NCI-H1436 (cell line): ENCODE results near the gene DPYSL4.
A peak's percentile ranks its signal among the peaks of the same experiment; 100 is the strongest.
"Not testable (repeated sequence)": the region's sequence is repeated elsewhere in the genome, so short reads cannot be mapped to it uniquely, and the experiment has no call there.

Source experiments
- DNase-seq: peaks from one replicate; lab custom pipeline; 2025; lab: John Stamatoyannopoulos, UW

The DPYSL4 gene

DNA sequence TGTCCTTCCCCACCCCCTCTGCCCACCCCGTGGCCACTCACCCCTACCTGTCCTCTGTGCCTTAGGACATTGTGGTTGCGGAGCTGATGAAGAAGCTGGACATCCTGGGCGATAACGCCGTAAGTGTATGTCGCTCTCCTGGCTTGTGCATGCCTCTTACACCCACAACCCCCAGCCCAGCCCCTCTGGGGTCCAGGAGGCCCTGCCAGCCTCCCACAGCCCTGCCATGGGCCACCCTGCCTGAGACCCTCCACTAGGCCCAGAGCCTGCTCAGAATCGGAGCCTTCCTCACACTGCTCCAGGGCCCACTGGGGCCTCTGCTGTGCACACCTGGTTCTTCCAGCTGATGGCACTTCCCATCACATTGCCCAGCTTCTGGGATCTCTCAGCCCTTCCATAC is 36.8 kb upstream of the DPYSL4 start:
- DNase-seq = no peak

DNA sequence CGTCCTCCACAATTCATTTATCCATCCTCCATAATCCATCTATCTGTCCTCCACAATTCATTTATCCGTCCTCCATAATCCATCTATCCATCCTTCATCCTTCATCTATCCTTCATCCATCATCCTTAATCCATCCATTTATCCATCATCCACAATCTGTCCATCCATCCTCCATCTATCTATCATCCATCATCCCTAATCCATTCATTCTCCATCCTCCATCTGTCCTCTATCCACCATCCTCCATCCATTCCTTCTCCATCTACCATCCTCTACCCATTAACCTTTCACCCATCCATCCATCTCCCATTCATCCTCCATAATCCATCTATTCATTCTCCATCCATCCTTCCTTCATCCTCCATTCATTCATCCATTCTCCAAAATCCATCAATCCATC is 36.0 kb upstream of the DPYSL4 start:
- DNase-seq = no peak

DNA sequence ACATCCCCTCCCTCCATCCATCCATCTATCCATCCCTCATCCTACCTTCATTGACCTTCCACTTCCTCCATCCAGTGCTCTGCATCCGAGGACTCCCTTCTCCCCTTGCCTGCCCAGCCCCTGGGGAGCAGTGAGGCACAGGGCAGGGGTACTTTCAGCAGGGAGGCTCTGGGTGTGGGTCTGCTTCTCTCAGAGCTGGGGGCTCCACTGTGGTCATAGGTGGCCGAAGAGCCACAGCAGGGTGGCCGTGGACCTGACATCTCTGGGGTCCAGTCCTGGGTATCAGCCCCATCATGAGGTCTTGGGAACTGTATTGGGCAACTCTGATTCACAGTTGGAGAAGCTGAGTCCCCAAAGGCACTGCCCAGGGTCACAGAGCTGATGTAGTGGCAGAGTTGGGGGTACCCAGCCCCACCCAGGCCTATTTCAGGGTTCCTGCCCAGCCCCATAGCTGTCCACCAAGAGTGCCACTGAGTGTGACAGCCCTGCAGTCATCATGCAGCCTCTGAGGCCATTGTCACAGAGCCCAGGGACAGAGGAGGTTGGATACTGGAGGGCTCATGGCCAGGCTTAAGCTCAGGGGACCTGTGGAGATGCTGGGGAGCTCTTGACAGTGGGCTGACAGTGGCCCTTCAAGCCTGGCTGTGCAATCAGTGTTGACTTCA is 35.3 kb upstream of the DPYSL4 start:
- no peak for DNase-seq

DNA sequence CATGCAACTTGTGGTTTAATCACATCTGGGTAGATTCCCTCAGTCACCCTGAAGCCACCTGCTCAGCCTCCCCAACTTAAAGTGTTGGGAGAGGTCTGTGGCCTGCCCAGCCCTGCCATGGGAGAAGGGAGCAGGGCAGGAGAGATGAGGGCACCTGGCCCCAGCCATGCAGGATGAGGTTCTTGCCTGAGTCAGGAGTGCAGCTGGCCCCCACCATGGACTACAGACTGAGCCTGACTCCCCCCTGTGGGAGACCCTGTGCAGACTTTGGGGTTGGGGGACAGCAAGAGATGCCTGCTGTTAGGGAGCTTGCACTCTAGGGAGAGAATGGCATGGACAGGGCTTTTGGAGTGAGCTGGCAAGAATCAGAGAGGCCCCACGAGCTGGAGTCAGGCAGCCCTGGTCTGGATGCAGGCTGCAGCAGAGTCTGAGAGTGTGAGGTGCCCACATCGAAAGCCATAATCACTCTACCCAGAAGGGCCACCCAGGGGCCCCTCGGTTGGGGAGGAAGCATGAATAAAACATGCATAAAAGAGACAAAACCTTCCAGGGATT is 34.7 kb upstream of the DPYSL4 start:
- no peak for DNase-seq

DNA sequence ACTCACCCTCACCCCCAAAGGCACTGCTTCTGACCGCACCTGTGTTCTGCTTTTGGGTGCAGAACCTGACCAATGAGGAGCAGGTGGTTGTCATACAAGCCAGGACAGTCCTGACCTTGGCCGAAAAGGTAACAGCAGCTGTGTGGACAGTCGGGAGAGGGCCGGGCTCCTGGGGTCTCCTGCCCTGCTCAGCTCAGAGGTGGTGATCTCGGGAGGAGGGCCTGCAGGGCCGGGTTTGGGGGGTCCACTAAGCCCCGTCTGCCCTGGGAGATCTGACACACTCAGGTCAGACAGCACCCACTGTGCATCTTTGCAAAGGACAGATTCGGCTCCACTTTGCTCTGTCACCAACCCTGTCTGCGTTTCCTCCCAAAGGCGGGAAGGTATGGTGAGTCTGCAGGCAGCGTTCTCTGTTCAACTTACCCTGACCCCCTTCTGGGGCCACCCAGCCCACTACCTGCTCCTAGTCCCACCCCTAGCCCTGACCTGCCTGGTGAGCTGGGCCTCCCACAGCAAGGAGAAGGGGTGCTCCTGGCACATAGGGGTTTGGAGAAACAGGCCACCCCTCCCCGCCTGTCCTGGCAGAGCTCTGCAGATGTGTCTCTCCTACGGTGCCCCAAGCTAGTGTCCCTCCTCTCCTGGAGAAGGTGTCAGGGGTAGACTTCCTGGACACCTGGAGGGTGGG is 33.7 kb upstream of the DPYSL4 start:
- no peak for DNase-seq

DNA sequence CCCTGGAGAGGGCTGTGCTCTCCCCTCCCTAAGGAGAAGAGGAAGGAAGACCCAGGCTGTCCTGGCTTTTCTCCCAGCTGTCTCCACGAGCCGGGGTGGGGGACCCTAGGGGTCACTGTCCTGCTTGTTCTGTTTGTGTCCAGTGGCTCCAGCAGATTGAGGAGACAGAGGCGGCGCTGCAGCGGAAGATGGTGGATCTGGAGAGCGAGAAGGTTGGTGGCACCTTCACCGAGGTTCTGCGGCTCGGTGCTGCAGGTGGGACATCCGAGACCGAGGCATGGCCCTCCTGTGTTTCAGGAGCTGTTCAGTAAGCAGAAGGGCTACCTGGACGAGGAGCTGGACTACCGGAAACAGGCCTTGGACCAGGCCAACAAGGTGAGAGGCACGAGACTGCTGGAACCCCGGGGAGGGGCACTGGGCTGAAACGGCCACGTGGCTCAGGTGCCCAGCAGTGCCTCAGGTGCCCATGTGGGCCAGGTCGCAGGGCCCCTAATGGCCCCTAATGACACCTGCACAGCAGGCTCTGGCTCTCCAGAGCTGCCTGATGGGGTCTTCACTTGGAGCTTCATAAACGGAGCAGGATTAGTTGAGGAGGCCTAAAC is 33.0 kb upstream of the DPYSL4 start:
- DNase-seq = no peak

DNA sequence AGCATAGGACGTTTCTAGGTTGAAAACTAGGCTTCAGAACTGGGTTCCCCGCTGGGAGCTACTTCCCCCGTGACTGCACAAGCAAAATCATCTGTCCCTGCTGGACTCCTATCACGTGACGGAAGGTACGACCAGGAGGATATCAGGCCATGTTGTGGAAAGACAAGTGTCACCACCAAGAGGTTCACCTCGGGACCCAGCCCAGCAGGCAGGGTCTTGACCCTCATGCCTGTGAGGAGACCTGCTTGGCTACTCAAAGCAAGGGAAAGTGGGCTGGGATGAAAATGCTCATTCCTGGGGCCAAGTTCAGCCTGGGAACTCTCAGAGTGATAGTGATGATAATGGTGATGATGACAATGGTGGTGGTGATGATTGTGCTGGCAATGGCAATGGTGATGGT is 32.3 kb upstream of the DPYSL4 start:
- no peak for DNase-seq

DNA sequence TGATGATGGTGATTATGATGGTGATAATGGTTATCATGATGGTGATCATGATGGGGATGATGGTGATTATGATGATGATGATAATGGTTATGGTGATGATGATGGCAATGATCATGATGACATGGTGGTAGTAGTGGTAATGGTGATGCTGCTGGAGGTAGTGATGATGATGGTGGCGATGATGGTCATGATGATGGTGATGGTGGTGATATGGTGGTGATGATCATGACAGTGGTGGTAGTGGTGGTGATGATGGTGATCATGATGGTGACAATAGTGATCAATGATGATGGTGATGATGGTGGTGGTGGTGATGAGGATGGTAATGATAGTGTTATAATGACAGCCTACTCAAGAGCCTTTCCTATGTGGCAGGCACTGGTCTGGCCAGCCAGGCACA is 31.8 kb upstream of the DPYSL4 start:
- DNase-seq = no peak

DNA sequence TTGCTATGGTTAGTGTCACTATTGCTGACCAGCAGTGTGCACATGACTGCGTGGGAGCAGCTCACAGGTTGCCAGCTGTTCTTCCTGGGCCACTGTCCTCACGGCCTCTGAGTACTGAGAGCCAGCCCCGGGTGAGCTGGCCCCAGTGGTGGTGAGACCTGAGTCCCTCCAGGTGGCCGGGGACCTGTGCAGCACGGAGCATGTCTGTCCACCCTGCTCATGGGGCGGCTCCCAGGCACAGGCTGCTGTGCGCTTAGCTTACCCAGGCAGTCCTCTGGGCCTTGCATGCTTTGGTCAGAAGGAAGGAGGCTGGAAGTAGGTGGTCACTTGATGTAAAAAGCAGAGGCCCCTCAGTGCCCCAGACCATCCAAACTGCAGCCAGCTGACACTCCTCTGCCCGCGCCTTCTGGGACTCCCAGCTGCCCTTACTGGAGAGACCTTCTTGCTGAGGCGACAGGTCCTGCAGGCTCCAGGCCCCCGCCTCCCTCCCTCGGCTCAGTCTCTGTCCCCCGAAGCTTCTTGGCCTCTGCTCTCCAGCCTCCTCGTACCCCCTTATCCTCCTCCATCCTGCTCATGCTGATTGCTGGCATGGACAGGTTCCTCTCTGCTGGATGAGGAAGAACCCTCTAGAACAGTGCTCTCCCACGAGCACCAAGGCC is 30.9 kb upstream of the DPYSL4 start:
- DNase-seq = no peak

DNA sequence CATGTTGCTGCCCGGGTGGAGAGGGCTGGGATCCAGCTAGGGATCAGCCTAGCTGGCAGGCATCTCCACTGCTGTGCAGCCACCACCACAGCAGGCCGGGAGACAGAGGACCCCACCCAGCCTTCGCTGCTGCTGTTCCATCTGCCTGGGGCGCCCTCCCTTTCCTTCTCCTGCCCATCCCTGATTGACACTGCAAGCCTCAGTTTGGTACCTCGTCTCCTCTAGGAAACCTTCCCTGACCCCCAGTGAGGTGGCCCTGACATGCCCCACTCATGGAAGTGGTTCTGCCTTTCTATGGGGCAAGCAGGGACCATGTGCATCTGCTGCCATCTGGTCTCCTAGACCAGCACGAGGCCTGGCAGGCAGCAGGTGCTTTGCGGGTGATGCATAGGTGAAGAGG is 30.4 kb upstream of the DPYSL4 start:
- no peak for DNase-seq

DNA sequence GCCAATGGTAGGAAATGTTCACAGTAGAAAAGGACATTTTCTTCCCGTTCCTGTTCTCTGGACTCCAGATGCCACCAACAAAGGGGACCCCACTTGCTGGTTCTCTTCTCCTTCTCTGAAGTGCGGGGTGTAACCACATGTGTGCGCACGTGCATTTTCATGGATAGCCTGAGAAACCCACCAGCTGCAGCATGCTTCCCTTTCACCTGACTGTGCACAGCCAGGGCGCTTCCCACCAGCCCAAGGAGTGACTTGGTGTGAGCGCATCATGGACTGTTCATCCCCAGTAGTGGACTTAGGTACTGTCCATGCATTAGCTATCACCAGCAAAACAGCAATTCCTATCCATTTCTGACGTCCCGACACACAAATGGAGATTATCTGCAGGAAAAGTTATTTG is 29.6 kb upstream of the DPYSL4 start:
- DNase-seq = no peak

DNA sequence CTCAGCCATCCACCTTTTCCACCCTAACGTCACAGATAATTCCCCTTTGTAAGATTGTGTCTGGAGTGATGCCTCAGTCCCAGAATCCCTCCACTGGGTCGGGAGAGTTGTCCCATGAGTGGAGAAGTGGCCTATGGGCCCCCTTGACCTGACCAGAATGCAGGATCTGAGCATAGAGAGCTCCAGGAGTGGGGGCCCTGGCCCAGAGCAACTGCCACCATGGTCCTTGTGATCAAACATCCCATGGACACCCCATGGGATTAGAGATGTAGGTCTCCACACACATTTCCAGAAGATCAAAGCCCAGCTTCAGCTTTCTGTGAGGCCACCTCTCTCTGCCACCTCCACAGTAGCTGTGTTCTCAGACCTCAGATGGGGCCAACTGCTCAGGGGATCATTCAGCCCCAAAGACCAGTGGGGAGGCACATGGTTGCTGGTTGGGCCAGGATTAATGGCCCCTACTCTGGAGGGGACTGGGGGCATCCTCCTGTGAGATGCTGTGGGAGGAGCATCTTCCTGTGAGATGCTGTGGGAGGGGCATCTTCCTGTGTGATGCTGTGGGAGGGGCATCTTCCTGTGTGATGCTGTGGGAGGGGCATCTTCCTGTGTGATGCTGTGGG is 28.5 kb upstream of the DPYSL4 start:
- DNase-seq = peak; percentile 70

DNA sequence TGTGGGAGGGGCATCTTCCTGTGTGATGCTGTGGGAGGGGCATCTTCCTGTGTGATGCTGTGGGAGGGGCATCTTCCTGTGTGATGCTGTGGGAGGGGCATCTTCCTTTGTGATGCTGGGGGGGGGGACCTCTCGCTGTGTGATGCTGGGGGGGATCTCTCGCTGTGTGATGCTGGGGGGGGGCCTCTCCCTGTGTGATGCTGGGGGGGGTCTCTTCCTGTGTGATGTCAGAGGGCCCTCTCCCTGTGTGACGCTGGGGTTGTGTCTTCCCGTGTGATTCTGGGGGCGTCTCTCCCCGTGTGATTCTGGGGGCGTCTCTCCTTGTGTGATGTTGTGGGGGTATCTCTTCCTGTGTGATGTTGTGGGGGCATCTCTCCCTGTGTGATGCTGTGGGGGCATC is 27.9 kb upstream of the DPYSL4 start:
- peak; percentile 72 for DNase-seq

DNA sequence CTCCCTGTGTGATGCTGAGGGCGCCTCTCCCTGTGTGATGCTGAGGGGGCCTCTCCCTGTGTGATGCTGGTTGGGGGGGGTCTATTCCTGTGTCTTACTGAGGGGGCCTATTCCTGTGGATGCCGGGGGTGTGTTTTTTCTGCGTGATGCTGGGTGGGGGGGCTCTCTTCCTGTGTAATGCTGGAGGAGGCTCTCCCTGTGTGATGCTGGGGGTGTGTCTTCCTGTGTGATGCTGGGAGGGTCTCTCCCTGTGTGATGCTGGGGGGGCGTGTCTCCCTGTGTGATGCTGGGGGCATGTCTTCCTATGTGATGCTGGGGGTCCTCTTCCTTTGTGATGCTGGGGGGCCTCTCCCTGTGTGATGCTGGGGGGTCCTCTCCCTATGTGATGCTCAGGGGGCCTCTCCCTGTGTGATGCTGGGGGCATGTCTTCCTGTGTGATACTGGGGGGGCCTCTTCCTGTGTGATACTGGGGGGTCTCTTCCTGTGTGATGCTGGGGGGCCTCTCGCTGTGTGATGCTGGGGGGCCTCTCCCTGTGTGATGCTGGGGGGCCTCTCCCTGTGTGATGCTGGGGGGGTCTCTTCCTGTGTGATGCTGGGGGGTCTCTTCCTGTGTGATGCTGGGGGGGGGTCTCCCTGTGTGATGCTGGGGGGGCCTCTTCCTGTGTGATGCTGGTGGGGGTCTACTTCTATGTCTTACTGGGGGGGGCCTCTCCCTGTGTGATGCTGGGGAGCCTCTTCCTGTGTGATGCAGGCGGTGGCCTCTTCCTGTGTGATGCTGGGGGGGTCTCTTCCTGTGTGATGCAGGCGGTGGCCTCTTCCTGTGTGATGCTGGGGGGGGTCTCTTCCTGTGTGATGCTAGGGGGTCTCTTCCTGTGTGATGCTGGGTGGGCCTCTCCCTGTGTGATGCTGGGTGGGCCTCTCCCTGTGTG is 27.2 kb upstream of the DPYSL4 start:
- DNase-seq = peak; percentile 88

DNA sequence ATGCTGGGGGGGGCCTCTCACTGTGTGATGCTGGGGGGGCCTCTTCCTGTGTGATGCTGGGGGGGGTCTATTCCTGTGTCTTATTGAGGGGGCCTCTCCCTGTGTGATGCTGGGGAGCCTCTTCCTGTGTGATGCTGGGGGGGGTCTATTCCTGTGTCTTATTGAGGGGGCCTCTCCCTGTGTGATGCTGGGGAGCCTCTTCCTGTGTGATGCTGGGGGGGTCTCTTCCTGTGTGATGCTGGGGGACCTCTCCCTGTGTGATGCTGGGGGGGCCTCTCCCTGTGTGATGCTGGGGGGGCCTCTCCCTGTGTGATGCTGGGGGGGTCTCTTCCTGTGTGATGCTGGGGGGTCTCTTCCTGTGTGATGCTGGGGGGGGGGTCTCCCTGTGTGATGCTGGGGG is 26.5 kb upstream of the DPYSL4 start:
- DNase-seq = not testable (repeated sequence)

DNA sequence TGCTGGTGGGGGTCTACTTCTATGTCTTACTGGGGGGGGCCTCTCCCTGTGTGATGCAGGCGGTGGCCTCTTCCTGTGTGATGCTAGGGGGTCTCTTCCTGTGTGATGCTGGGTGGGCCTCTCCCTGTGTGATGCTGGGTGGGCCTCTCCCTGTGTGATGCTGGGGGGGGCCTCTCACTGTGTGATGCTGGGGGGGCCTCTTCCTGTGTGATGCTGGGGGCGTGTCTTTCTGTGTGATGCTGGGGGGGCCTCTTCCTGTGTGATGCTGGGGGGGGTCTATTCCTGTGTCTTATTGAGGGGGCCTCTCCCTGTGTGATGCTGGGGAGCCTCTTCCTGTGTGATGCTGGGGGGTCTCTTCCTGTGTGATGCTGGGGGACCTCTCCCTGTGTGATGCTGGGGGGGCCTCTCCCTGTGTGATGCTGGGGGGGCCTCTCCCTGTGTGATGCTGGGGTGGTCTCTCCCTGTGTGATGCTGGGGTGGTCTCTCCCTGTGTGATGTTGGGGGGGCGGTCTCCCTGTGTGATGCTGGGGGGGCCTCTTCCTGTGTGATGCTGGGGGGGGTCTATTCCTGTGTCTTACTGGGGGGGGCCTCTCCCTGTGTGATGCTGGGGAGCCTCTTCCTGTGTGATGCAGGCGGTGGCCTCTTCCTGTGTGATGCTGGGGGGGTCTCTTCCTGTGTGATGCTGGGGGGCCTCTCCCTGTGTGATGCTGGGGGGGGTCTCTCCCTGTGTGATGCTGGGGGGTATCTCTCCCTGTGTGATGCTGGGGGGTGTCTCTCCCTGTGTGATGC is 25.7 kb upstream of the DPYSL4 start:
- DNase-seq = not testable (repeated sequence)

DNA sequence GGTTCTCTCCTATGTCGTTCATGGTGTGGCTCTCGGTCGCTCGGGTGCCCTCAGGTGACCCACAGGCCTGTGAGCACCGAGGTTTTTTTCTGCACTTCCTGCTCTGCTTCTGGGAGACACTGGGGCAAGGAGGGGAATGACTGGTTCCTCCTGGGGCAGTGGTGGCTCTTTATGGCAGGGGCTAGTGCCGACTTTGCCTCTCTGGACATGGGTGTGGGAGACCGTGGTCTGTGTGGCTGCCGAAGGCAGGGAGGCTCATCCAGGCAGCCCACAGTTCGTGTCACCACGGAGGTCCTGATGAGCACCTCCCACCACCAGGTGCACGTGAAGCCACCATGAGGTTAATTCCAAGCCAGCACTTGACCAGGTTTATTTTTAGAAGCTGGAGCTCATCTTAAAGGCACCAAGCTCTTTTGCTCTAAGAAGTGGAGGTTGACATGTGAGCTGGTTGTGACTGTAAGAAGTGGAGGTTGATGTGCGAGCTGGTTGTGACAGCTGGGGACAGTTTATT is 24.7 kb upstream of the DPYSL4 start:
- peak; percentile 29 for DNase-seq

DNA sequence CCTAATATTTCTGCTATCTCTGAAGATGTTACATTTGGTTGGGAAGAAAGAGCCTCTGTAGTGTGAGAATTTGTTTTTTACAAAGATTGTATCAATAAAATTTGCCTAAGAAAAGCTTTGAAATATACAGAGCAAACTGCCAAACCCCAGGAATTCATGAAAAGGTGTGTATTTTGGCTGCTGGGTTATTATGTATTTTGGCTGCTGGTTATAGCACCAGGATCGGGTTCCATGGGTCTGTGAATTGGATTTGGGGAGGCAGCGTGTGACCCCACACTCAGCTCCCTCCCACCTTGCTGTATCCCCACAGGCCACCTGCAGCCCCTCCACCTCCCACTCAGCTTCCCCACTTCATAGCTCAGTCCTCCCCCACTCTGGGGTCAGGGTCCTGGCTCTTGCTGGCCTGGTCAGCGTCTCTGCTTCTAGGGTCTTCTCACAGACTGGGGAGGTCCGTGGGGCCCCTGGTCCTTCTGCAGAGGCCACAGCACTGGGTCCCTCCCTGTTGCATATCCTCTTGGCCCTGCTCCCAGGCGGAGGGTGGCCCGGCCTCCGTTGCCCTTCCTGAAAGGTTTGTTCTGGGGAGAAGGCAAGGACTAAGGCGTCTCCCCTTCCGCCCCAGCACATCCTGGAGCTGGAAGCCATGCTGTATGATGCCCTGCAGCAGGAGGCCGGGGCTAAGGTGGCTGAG is 24.0 kb upstream of the DPYSL4 start:
- no peak for DNase-seq

DNA sequence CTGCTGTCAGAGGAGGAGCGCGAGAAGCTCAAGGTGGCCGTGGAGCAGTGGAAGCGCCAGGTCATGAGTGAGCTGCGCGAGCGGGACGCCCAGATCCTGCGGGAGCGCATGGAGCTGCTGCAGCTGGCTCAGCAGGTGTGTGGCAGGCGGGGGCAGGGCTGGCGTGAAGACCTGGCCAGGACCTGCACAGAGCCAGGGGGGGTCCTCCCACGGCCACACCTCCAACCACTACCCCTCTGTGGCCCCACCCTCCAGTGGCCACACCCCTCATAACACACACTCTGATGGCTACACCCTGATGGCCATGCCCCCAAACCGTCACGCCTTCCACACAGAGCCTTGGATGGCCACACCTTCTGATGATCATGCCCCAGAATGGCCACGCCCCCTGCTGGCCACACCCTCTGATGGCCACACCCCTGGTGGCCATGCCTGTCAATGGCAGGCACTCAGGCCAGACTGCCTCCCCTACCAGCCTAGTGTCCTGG is 23.4 kb upstream of the DPYSL4 start:
- peak; percentile 91 for DNase-seq
